Subcutaneous adipose tissue (tissue), 4 donors: ENCODE data around the gene MAP1B. TPM values are rescaled to one million over a fixed set of nuclear protein-coding genes. Genes with fewer than 3 reads are reported as not detected.

Experiments
- CTCF ChIP-seq: fragments of 450-650 bp; IDR thresholded peaks from one replicate; pipeline ENCODE4 v1.5.1; 2016; ENCODE audit warnings: low read depth, mild to moderate bottlenecking, control low read depth, antibody characterized with exemption, moderate library complexity
- total RNA-seq, 4 donors: library from RNA; depleted of rRNA; stranded (reverse); fragments of >200 nt; gene quantifications; one replicate each; pipeline ENCODE4 v1.1.0, GENCODE V29; 2016

The MAP1B gene
- total RNA-seq, 4 donors from 2014 or later = 174 to 1,477 (median 584) TPM

- no peak for TF ChIP-seq CTCF
Measured at GRCh38 chr5:72122602-72123001, 15.3 kb downstream of the MAP1B start.

GRCh38 chr5:72123764-72124376 lies 16.6 kb downstream of the MAP1B start:
- no peak for TF ChIP-seq CTCF

- no peak for TF ChIP-seq CTCF
Measured at GRCh38 chr5:72125271-72125940, 18.1 kb downstream of the MAP1B start.

- TF ChIP-seq CTCF = no peak
Measured at GRCh38 chr5:72125941-72126620, 18.8 kb downstream of the MAP1B start.

- TF ChIP-seq CTCF = no peak
Measured at GRCh38 chr5:72126796-72127195, 19.5 kb downstream of the MAP1B start.

- TF ChIP-seq CTCF = no peak
Measured at GRCh38 chr5:72129725-72130124, 22.4 kb downstream of the MAP1B start.

GRCh38 chr5:72130351-72130761 lies 23.1 kb downstream of the MAP1B start:
- TF ChIP-seq CTCF = no peak
